KOPT-K1 (cell line): ENCODE measurements around the gene ODF4.

Experiments
- H3K27ac ChIP-seq: fragments of 200-600 bp; sonication (generic); 2 replicates; pipeline ENCODE4 v1.5.1; 2016; ENCODE audit warnings: antibody characterized with exemption, mild to moderate bottlenecking, low read depth, low read length; ENCODE audit not compliant: poor library complexity, severe bottlenecking
- H3K36me3 ChIP-seq: fragments of 200-600 bp; sonication (generic); 2 replicates; pipeline ENCODE4 v1.5.1; 2017; ENCODE audit warnings: antibody characterized with exemption, mild to moderate bottlenecking, low read length, moderate library complexity; ENCODE audit not compliant: insufficient read depth
- H3K9me3 ChIP-seq: fragments of 200-600 bp; sonication (generic); 2 replicates; pipeline ENCODE4 v1.5.1; 2017; ENCODE audit warnings: antibody characterized with exemption, low read length, mild to moderate bottlenecking; ENCODE audit not compliant: insufficient read depth, poor library complexity, severe bottlenecking

Gene ODF4

GRCh38 chr17:8339540-8339939, at the start of gene ODF4:
Gene ODF4, plus strand, starts transcription at chr17:8339840. Its CDS starts 212 bp downstream, at chr17:8340052.
- Histone ChIP-seq H3K9me3 (no peaks in the 10 kb centered on the region), H3K27ac (no peak within 1 kb of the TSS), H3K36me3 (no peaks in the 10 kb centered on the region)

- H3K27ac ChIP-seq, result peak overlapping the region; percentile 88
- no peaks in the 10 kb centered on the region for H3K9me3 ChIP-seq
- peaks cover 13% of the 10 kb centered on the region; the same call in 1 of the 2 replicates for H3K36me3 ChIP-seq
Measured at GRCh38 chr17:8290043-8290442, 49.6 kb upstream of the ODF4 start.

GRCh38 chr17:8292639-8293395, 46.8 kb upstream of the ODF4 start:
- Histone ChIP-seq H3K9me3 (no peaks in the 10 kb centered on the region), H3K27ac (no peak overlapping the region), H3K36me3 (peaks cover 13% of the 10 kb centered on the region; the same call in 1 of the 2 replicates)

- H3K27ac ChIP-seq, result peak overlapping the region; percentile 92
- H3K9me3 ChIP-seq, result no peaks in the 10 kb centered on the region
- H3K36me3 ChIP-seq, result peaks cover 13% of the 10 kb centered on the region; the same call in 1 of the 2 replicates
Measured at GRCh38 chr17:8294361-8294760, 45.3 kb upstream of the ODF4 start.

GRCh38 chr17:8294814-8295316, 44.8 kb upstream of the ODF4 start:
- H3K27ac ChIP-seq, result peak overlapping the region; percentile 92
- H3K36me3 ChIP-seq, result peaks cover 10% of the 10 kb centered on the region; the same call in 1 of the 2 replicates
- H3K9me3 ChIP-seq, result no peaks in the 10 kb centered on the region

- H3K9me3 ChIP-seq, result no peaks in the 10 kb centered on the region
- H3K27ac ChIP-seq, result no peak overlapping the region
- no peaks in the 10 kb centered on the region for H3K36me3 ChIP-seq
Measured at GRCh38 chr17:8300226-8300625, 39.4 kb upstream of the ODF4 start.

- Histone ChIP-seq H3K27ac (no peak overlapping the region), H3K36me3 (no peaks in the 10 kb centered on the region)
Measured at GRCh38 chr17:8300627-8301242, 38.9 kb upstream of the ODF4 start.

GRCh38 chr17:8310601-8311123, 29.0 kb upstream of the ODF4 start:
- Histone ChIP-seq H3K36me3 (no peaks in the 10 kb centered on the region), H3K27ac (no peak overlapping the region)

More at GRCh38 chr17:8300627-8301242, 38.9 kb upstream of the ODF4 start:
- H3K9me3 ChIP-seq, result no peaks in the 10 kb centered on the region

GRCh38 chr17:8311131-8311790, 28.4 kb upstream of the ODF4 start:
- no peaks in the 10 kb centered on the region for H3K9me3 ChIP-seq
- no peaks in the 10 kb centered on the region for H3K36me3 ChIP-seq
- no peak overlapping the region for H3K27ac ChIP-seq

More at GRCh38 chr17:8310601-8311123, 29.0 kb upstream of the ODF4 start:
- no peaks in the 10 kb centered on the region for H3K9me3 ChIP-seq

GRCh38 chr17:8312251-8312650, 27.4 kb upstream of the ODF4 start:
- H3K9me3 ChIP-seq, result no peaks in the 10 kb centered on the region
- no peaks in the 10 kb centered on the region for H3K36me3 ChIP-seq
- no peak overlapping the region for H3K27ac ChIP-seq

GRCh38 chr17:8312726-8313600, 26.7 kb upstream of the ODF4 start:
- no peak overlapping the region for H3K27ac ChIP-seq
- no peaks in the 10 kb centered on the region for H3K36me3 ChIP-seq
- no peaks in the 10 kb centered on the region for H3K9me3 ChIP-seq

- no peaks in the 10 kb centered on the region for H3K9me3 ChIP-seq
Measured at GRCh38 chr17:8314797-8315763, 24.6 kb upstream of the ODF4 start.

GRCh38 chr17:8315764-8316217, 23.8 kb upstream of the ODF4 start:
- H3K9me3 ChIP-seq, result no peaks in the 10 kb centered on the region
- H3K36me3 ChIP-seq, result no peaks in the 10 kb centered on the region
- no peak overlapping the region for H3K27ac ChIP-seq

More at GRCh38 chr17:8314797-8315763, 24.6 kb upstream of the ODF4 start:
- Histone ChIP-seq H3K27ac (no peak overlapping the region), H3K36me3 (no peaks in the 10 kb centered on the region)
